ENCODE measurements around the gene MRO. TPM values are rescaled to one million over a fixed set of nuclear protein-coding genes. Genes with fewer than 3 reads are reported as not detected.

The MRO gene
- total RNA-seq (1 to 10 TPM in 3 of 4 donors, under 1 TPM in 1; 0.11 to 1.7 (median 1.6) TPM), polyA plus RNA-seq (under 1 TPM; 0.35 to 0.82 (median 0.53) TPM)
- long read RNA-seq, donor 1, result 0 reads
- long read RNA-seq, donor 2, partial matches to known transcripts, result 0 of 1 reads
- long read RNA-seq, donor 2, other reads (novel, unspliced or antisense), result 1 of 1 reads

GRCh38 chr18:50819728-50820378 is at the start of gene MRO:
TSS of gene MRO (minus strand) at chr18:50820016. CDS start at chr18:50809400, 10,616 bp downstream.
- TF ChIP-seq CTCF (IDR thresholded peaks at IDR 0.05), result peak; percentile 90
- H3K4me1 ChIP-seq, result peaks cover 17% of the 10 kb centered on the region
- H3K9me3 ChIP-seq, result no peaks in the 10 kb centered on the region
- peak within 1 kb of the TSS; percentile 5 for H3K27ac ChIP-seq
- intact Hi-C loops (cut with DNase I), result loop anchor here (2.0 to 10.0 kb wide), 3 partner anchors 47 to 235 kb away; no protein-coding TSS in a partner anchor
- 1% methylated on average over 24 of the region's 24 CpGs for WGBS, 3 donors
- DNase-seq, result peak; percentile 77 to 90
- no peaks in the 10 kb centered on the region for H3K27me3 ChIP-seq (ENCODE audit: insufficient read depth in 3 of 3, low read length in 2 of 3)
- no peaks in the 10 kb centered on the region for H3K36me3 ChIP-seq (ENCODE audit: insufficient read depth in 1 of 2, low read depth in 1 of 2)
- ATAC-seq, result peak; percentile 91 to 98 (median 95)
- H3K4me3 ChIP-seq, result peak within 1 kb of the TSS; percentile 65

- no peaks in the 10 kb centered on the region for H3K9me3 ChIP-seq
- intact Hi-C loops (cut with DNase I), result no loop called here
- no peak for DNase-seq
- H3K27me3 ChIP-seq (ENCODE audit: insufficient read depth in 3 of 3, low read length in 2 of 3), result no peaks in the 10 kb centered on the region
- no peak for ATAC-seq
- WGBS, 3 donors, result 85 to 89% (median 86%) methylated on average over 4 of the region's 4 CpGs
- H3K27ac ChIP-seq, result no peak overlapping the region
- no peak overlapping the region for H3K4me3 ChIP-seq
- no peaks in the 10 kb centered on the region for H3K4me1 ChIP-seq
- no peaks in the 10 kb centered on the region for H3K36me3 ChIP-seq (ENCODE audit: insufficient read depth in 1 of 2, low read depth in 1 of 2)
- TF ChIP-seq CTCF (IDR thresholded peaks at IDR 0.05), result no peak
Measured at GRCh38 chr18:50869150-50869549, 49.3 kb upstream of the MRO start.

GRCh38 chr18:50866765-50867164 is 46.9 kb upstream of the MRO start:
- Histone ChIP-seq H3K4me3 (no peak overlapping the region), H3K27me3 (ENCODE audit: insufficient read depth in 3 of 3, low read length in 2 of 3) (no peaks in the 10 kb centered on the region), H3K36me3 (ENCODE audit: insufficient read depth in 1 of 2, low read depth in 1 of 2) (no peaks in the 10 kb centered on the region), H3K27ac (no peak overlapping the region), H3K9me3 (no peaks in the 10 kb centered on the region), H3K4me1 (peaks cover 9% of the 10 kb centered on the region)
- intact Hi-C loops (cut with DNase I), result loop anchor here in 1 of 2 donors (2.0 kb wide), 1 partner anchor 46 kb away; the partner anchor contains the start of gene MRO
- peak in 3 of 4 donors; percentile 65 to 80 (median 70) for ATAC-seq
- TF ChIP-seq CTCF (IDR thresholded peaks at IDR 0.05), result no peak
- no peak for DNase-seq

GRCh38 chr18:50863840-50864375 is 44.1 kb upstream of the MRO start:
- intact Hi-C loops (cut with DNase I), result no loop called here
- TF ChIP-seq CTCF (IDR thresholded peaks at IDR 0.05), result no peak
- Histone ChIP-seq H3K9me3 (no peaks in the 10 kb centered on the region), H3K27ac (no peak overlapping the region), H3K4me3 (no peak overlapping the region), H3K4me1 (peaks cover 9% of the 10 kb centered on the region), H3K36me3 (ENCODE audit: insufficient read depth in 1 of 2, low read depth in 1 of 2) (no peaks in the 10 kb centered on the region), H3K27me3 (ENCODE audit: insufficient read depth in 3 of 3, low read length in 2 of 3) (no peaks in the 10 kb centered on the region)
- no peak for ATAC-seq
- WGBS, 3 donors, result 35 to 40% (median 38%) methylated on average over 4 of the region's 4 CpGs
- DNase-seq, result no peak

All from psoas muscle (tissue), 8 donors.